Upper lobe of right lung (tissue), 1 donor: ENCODE results near the gene ZNF679. TPM values are rescaled to one million over a fixed set of nuclear protein-coding genes. Genes with fewer than 3 reads are reported as not detected.
"Not testable (repeated sequence)": the region's sequence is repeated elsewhere in the genome, so short reads cannot be mapped to it uniquely, and the experiment has no call there.

ENCODE experiments used
- ATAC-seq: fragments of 200-7000 bp; cut with Tn5 transposase; one replicate; pipeline ENCODE4 v1.9.1; 2020; ENCODE audit warnings: mild to moderate bottlenecking, moderate library complexity
- DNase-seq: peaks from one replicate; pipeline ENCODE4 v3.0.0-alpha.2; 2020
- H3K27ac ChIP-seq: fragments of 200-600 bp; one replicate; pipeline ENCODE4 v1.8.0; 2022
- H3K27me3 ChIP-seq: fragments of 200-600 bp; one replicate; pipeline ENCODE4 v1.8.0; 2022; ENCODE audit warnings: mild to moderate bottlenecking
- H3K36me3 ChIP-seq: fragments of 200-600 bp; one replicate; pipeline ENCODE4 v1.8.0; 2022
- H3K4me1 ChIP-seq: fragments of 200-600 bp; one replicate; pipeline ENCODE4 v1.8.0; 2022
- H3K4me3 ChIP-seq: fragments of 200-600 bp; one replicate; pipeline ENCODE4 v1.8.0; 2022; ENCODE audit warnings: mild to moderate bottlenecking
- H3K9me3 ChIP-seq: fragments of 200-600 bp; one replicate; pipeline ENCODE4 v1.8.0; 2022
- CTCF ChIP-seq: fragments of 200-600 bp; IDR thresholded peaks from one replicate; pipeline ENCODE4 v1.8.0; 2022; ENCODE audit warnings: antibody characterized with exemption
- intact Hi-C: fragments of 100-400 bp; cut with DNase I; formaldehyde crosslinking; loops from one replicate; pipeline ENCODE4 v1.11.0; 2022
- total RNA-seq: library from RNA; stranded (reverse); fragmentation: NEBNext Ultra II Directional; extraction: Animal tissue kit (Norgen Biotek cat#: 25700); gene quantifications from one replicate; pipeline ENCODE4 v1.2.1, GENCODE V29; 2021
- donor health status: DM: no; HTN: yes; CAD: no; lungs with severe emphysema.

The ZNF679 gene
- total RNA-seq, 1 donor from 2014 or later, result not detected

- peak overlapping the region; percentile 75 for H3K4me3 ChIP-seq
- no peaks in the 10 kb centered on the region for H3K36me3 ChIP-seq
- ATAC-seq, result no peak
- no peaks in the 10 kb centered on the region for H3K9me3 ChIP-seq
- no peak for TF ChIP-seq CTCF
- H3K4me1 ChIP-seq, result no peaks in the 10 kb centered on the region
- intact Hi-C loops, result no loop called here
- H3K27ac ChIP-seq, result peak overlapping the region; percentile 83
- H3K27me3 ChIP-seq, result no peaks in the 10 kb centered on the region
- DNase-seq, result no peak
These were observed 86.3 kb downstream of the ZNF679 start for GRCh38 chr7:64314566-64314965.

GRCh38 chr7:64316031-64316742 is 87.9 kb downstream of the ZNF679 start:
- H3K27ac ChIP-seq, H3K36me3 ChIP-seq, DNase-seq, H3K4me3 ChIP-seq, H3K4me1 ChIP-seq, H3K27me3 ChIP-seq, H3K9me3 ChIP-seq, intact Hi-C loops, ATAC-seq: not testable (repeated sequence)

Other genes with a start within 250 kb of the ZNF679 start
- not detected for gene ZNF722, start 229.6 kb upstream of the ZNF679 start, total RNA-seq
- 5.5 TPM for gene ZNF727, start 183.0 kb upstream of the ZNF679 start, total RNA-seq
- not detected for gene ZNF735, start 21.3 kb upstream of the ZNF679 start, total RNA-seq
- gene ZNF736, start 85.5 kb downstream of the ZNF679 start, total RNA-seq, result 13.5 TPM